NCI-H510A (cell line): Measurements from ENCODE around the gene DBNDD1.

Experiments used
- DNase-seq: peaks from one replicate; lab custom pipeline; 2025; lab: John Stamatoyannopoulos, UW

The DBNDD1 gene

DNA sequence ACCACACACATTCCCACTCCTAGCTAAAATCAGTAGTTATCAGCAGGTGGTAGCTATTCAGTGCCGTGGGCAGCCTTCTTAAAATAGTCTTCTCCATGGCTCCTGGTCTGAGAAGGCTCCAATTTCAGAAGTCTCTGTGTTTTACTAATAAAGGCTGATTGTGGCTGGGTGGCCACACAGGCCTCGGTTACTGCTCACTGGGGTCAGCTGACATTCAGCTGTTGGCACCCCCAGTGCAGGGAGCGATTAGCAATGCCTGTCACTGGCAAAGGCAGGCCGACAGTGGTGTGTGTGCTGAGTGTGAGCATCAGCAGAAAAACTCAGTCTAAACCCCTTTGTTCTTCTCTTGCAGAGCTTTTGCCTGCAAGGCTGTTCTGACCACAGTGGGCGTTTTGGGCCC is 16.6 kb upstream of the DBNDD1 start:
- no peak for DNase-seq

DNA sequence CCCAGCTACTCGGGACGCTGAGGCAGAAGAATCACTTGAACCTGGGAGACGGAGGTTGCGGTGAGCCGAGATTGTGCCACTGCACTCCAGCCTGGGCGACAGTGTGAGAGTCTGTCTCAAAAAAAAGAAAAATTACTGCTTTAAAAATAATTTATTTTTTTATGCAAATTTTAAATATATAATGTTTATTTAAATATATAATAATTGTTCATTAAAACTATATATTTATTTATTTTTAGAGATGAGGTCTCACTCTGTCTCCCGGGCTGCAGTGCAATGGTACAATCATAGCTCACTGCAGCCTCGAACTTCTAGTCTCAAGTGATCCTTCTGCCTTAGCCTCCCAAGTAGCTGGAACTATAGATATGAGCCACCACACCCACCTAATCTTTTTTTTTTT is 15.2 kb upstream of the DBNDD1 start:
- DNase-seq: no peak

DNA sequence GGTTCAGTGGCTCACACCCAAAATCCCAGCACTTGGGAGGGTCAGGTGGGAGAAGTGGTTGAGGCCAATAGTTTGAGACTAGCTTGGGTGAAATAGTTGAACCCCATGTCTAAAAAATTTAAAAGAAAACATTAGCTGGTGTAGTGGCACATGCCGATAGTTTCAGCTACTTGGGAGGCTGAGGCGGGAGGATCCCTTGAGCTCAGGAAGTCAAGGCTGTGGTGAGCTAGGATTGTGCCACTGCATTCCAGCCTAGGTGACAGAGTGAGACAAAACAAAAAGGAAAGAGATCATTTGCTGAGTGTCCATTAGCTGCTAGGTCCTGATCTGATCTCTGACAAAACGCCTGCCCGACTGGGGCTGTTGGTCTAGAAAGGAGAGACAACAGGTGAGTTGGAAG is 14.1 kb upstream of the DBNDD1 start:
- DNase-seq: no peak

DNA sequence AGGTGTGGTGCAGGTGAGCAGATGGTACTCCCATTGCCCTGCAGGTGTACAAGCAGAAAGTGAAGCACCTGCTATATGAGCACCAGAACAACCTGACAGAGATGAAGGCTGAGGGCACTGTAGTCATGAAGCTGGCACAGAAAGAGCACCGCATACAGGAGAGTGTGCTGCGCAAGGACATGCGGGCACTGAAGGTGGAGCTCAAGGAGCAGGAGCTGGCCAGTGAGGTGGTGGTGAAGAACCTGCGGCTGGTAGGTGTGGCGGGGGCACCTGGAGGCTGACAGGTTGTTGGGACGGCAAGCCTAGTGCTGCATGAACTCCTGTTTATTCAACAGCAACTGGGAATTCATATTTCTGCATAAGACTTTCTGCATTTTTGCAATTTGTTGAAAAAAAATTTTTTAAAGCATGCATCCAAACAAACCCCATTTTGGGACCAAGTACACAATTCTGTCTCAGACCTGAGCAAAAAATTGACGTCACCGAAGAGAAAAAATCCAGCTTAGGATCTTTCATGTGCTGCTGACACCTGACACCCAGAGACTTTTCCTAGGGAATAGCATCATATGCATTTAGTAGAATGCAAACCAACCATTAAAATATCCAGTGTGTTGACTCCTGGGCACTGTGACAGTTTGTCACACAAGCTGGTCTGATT is 13.5 kb upstream of the DBNDD1 start:
- DNase-seq: no peak

DNA sequence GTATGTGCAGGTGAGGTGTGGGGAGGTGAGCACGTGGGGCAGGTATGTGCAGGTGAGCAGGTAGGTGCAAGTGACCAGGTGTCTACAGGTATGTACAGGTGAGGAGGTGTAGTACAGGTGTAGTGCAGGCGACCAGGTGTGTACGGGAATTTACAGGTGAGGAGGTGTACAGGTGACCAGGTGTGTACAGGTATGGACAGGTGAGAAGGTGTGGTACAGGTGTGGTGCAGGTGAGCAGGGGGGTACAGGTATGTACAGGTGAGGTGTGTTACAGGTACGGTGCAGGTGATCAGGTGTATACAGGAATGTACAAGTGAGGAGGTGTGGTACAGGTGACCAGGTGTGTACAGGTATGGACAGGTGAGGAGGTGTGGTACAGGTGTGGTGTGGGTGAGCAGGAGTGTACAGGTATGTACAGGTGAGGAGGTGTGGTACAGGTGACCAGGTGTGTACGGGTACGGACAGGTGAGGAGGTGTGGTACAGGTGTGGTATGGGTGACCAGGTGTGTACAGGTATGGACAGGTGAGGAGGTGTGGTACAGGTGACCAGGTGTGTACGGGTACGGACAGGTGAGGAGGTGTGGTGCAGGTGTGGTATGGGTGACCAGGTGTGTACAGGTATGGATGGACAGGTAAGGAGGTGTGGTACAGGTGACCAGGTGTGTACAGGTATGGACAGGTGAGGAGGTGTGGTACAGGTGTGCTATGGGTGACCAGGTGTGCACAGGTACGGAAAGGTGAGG is 12.8 kb upstream of the DBNDD1 start:
- DNase-seq: no peak

DNA sequence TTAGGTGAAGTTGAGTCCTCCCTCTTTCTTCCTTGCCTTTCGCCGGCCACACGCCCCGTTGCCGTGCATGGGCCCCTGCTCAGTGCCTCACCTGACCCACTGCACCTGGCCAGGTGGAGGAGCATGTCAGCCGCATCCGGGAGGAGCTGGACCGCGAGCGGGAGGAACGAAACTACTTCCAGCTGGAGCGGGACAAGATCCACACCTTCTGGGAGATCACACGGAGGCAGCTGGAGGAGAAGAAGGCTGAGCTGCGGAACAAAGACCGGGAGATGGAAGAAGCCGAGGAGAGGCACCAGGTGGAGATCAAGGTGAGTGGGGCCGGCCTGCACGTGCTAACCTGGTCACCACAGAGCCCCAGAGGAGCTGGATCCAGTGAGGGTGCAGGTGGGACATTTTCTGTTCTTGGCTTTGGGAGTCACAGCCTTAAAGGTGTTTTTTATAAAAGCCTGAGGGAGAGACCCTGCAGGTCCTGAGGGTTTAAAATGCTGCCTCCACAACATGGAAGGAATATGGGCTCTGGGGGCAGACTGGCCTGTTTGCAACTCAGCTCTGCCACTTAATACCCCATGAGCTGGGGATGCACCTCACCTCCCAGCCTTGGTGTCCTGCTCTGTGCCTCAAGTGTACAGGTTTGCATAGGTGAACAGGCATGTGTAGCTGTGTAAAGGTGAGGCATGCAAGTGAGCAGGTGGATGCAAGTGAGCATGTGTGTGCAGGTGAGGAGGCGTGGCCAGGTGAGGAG is 12.1 kb upstream of the DBNDD1 start:
- no peak for DNase-seq

DNA sequence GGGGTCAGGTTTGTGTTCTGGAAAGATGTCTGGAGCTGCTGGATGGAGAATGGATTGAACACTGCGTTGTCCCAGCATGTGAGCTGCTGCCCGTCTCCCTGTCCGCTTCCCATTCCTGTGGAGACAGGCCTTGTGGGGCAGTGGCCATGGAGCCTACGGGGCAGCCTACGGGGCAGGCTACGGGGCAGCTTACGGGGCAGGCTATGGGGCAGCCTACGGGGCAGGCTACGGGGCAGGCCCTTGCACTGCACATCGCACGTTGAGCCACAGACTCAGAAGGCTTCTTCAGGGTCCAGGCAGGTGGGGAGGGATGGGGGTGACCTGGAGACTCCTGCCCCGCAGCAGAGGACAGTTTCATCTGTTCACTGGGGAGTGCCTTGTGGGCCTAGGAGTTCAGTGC is 9.7 kb upstream of the DBNDD1 start:
- no peak for DNase-seq

DNA sequence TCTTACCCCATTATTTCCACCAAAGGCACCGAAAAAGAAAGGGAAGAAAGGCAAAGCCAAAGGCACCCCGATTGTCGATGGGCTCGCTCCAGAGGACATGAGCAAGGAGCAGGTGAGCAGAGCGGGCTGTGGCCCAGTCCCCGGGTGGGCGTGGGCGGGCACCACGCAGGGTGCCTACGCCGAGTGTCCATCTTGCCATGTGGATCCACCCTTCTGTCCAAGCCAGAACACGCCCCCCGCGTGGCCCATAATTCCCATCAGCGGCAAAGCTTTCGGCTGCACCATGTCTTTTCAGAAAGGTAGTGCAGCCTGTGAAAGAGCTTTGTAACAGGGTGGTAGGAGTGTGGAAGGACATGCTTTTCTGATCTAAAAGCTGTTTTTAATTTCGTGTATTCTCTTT is 8.4 kb upstream of the DBNDD1 start:
- DNase-seq: no peak

DNA sequence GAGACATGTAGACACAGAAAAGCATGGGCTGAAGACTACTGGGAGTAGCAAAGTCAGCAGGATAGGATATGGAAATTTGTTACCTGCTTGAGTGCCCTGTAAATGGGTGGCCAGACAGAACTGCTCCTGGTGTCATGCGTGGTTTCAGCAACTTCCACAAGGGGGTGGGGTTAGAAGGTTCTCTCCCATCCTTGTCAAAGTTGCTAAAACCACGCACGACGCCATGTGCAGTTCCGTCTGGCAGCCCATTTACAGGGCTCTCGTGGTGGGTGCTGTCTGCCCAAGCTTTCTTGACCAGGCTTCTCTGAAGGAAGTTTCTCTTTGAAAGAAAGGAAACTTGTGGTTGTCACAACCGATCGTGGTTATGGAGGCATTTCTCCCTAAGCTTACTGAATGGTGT is 6.9 kb upstream of the DBNDD1 start:
- DNase-seq: no peak

DNA sequence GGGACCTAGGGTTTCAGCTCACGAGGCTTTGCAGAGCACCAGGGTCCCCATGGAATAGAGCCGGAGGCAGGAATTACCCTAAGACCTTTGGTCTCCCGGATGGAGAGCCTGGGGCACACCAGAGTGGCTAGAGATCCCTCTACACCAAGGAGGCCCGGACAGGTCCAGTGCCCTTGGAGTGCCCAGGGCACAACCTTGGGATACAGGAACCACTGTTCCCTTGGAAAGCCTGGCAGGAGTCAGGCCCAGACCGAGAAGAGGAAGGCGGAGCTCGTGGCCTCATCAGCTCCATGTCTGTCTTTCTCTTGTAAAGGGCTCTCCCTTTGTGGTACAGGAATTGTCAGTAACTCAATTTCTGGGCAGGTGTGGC is 3.8 kb upstream of the DBNDD1 start:
- DNase-seq: no peak

DNA sequence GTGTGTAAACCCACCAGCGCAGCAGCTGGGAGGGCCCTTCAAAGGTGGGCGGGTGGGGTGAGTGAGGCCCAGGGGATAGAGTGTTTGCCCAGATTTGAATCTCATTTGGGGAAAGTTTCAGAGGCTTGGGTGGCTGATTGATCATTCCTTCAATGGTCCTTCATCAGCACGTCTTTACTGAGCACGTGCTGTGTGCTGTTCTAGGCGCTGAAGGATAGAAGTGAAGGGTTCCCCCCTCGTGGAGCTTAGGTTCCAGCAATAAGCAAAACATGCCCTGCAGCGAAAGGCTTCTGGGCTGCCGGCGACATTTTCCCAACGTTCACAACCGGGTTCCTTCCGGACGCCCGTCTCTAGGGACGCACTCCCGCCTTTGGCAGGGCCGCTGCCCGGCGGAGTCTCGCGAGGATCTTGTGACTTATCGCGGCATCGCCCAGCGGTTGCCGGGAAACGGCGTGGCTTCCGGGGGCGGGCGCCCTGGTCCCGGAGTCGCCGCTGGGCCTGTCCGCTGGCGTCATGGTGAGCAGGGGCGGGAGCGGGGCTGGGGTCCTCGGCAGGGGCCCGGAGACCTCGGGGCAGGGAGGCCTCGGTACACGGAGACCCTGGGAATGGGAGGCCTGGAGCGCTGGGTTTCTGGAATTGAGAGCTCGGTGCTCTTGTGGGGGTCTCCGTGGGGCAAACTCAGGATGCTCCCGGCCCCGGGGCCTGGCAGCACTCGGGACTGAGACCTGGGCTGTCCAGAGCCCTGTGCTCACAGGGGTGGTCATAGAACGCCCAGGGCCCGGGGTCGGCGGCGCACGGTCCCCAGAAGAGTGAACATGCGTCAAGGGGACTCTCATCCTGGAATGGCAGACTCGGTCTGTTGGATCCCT is 3.2 kb upstream of the DBNDD1 start:
- peak; percentile 39 for DNase-seq

DNA sequence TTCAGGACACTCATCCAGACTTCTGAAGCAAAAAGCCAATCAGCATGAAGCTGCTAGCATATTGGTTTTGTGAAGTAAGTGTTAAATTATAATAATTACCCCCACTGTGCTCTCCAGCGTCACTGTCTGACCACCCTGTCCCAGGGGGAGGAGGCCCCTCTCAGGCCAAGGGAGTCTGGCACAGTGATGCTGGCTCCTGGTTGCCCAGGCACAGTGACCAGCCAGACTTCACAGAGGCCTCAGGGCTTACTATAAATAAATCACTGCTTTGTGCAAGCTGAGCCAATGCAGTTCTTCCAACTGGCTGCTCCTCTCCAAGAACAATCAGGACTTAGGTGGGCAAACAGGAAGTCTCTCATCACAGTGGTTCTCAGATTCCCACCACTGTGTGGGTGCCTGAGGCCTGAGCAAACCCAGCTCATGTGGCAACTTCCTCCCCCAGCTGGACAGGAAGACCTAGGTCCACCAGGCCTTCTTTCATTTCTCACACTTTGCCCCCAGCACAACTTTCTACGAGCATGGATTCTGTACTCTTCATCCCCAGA is 1.7 kb upstream of the DBNDD1 start:
- DNase-seq: no peak

DNA sequence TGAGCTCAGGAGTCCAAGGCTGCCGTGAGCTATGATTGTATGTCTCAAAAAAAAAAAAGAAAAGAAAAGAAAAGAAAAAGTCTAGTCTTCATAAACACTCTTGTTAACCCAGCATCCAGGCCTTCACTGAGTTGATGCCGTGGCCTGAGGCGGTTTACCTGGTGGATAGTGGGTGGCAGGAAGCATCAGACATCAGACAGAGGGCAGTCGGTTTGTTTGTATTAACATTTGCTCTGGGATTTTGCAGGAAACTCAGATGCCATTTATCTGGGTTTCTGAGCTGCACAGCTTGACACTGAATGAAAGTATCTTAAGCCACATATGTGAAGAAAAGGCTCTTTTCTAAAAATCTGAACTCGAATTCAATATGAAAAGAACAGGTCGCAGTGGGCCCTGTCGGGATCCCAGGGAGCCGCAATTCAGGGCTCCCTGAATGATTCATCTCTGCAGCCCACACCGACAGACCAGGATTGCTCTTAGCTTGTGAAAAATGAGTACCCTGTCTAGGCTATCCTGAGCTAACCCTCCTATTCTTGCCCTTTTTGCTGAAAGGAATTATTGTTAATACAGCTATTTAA is 1.1 kb upstream of the DBNDD1 start:
- no peak for DNase-seq

DNA sequence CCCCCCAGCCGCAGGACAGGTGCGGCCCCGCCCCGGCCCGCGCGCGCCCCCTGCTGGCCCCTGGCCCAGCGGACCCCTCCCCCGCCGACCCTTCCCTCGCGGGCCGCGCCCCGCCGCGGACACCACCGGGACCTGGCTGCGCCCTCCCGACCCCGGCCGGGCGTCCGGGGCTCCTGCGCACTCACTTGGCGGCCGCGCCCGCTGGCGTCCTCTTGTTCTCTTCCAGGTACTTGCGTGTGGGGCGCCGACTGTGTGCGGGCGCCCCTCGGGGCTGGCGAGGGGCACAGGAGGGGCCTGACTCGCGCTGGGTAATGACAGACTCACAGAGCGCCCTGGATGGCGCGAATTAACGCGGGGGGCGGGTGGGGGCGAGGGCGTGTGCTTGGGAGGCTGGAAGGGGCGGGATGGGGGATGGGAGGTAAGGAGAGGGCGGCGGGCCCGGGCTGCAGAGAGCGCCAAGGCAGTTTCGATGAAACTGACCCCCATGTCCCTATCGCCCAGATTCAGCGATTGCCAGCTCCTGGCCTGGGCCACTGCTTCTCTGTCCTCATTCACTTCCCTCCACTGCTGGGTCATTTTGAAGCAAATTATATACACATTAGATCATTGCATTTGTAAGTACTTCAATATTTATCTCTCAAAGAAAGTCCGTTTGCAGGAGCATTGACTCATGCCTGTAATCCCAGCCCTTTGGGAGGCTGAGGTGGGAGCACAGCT is 445 bp upstream of the DBNDD1 start:
- no peak for DNase-seq

DNA sequence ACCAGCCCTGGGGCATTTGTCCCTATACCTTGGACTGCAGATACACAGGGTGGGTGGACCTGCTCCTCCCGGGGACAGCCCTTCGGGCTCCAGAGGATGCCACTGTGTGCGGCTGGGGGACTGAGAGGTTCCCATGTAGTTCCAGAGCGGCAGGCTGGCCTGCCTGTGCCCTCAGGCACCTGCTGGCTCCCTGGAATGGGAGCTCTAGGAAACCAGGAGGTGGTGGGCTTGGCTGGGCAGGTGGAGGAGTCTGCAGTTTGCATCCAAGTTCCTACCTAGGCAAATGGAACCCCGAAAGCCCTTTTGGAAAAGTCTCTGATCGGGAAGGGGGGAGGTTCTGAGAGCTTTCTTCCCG is 982 bp downstream of the DBNDD1 start:
- DNase-seq: no peak

DNA sequence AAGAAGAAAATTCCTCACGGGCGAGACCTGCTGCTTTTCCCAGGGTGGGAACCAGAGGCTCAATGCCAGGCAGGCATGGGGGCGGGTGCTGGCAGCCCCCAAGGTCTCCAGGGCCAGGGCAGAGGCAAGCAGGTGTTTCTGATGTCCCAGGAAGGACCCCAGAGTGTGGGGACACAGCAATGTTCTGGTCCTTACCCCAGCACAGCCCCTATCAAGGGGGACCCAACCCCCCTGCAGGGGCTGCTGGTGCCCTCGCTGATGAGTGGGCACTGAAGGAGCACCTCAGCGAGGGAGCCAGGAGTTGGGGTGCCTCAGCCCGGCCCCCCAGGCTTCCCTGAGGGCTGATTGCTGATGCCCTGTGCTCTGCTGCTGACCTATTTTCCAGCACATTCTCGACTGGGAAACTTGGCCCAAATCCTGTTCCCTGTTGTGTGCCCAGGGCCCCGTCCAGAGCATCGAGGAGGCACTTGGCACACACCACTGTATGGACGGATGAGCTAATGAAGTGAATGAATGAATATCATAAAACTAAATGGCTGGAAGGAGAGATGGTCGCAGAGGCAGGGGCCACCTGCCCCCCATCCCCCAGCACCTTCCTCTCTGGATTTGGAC is 2.8 kb downstream of the DBNDD1 start:
- no peak for DNase-seq

DNA sequence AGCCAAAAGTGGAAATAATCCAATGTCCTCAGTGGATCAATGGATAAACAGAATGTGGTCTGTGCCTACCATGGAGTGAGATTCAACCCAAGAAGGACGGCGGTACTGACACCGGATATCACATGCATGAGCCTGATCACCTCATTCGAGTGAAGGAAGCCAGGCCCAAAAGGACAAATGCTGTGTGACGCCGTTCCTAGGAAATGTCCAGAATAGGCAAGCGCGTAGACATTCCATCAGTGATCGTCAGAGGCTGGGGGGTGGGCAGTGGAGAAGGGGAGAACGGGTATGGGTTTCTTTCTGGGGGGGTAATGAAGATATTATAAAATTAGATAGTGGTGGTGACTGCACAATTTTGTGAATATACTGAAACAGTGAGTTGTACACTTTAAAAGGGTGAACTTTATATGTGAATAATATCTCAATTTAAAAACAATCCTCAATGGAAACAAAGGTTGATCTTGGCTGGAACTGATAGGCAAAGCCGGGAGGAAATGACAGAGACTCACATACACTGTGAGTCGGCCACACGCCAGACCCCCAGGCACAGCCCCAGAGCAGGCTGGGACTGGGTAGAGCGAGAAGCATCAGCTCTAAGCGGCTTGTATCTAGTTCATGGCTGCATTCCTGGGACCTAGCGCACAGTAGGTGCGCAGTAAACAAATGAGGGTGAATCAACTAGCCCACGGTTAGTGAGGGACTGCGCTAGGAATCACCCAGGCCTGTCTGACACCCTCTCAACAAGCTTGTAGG is 3.5 kb downstream of the DBNDD1 start:
- no peak for DNase-seq

DNA sequence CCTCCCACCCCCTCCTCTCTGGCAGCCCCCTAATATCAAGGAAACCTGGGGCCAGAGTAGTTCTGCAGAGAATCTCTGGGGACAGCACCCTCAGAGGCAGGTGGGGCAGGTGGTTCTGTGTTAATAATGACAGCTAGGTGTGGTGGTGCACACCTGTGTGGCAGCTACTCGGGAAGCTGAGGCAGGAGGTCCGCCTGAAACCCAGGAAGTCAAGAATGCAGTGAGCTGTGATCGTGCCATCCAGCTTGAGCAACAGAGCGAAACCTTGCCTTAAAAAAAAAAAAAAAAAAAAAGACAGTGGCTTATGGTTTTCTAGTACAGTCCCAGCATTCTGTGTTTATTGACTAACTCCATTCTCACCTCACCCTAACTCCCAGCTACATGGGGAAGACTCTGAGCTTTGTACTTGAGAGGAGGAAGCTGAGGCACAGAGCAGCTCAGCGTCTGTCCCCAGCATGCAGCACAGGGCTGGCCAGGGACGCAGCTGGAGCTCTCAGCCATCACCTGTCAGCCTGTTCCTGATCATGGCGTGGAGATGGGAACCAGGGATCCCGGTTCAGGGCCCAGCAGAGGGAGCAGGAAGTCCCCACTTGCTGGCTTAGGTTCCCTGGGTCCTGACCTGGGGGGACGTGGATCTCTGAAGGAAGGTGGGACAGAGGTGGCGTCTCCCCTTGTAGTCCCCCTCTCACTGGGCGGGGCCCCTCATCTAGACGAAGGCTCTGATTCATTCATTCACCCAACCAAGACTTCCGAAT is 6.1 kb downstream of the DBNDD1 start:
- DNase-seq: no peak

DNA sequence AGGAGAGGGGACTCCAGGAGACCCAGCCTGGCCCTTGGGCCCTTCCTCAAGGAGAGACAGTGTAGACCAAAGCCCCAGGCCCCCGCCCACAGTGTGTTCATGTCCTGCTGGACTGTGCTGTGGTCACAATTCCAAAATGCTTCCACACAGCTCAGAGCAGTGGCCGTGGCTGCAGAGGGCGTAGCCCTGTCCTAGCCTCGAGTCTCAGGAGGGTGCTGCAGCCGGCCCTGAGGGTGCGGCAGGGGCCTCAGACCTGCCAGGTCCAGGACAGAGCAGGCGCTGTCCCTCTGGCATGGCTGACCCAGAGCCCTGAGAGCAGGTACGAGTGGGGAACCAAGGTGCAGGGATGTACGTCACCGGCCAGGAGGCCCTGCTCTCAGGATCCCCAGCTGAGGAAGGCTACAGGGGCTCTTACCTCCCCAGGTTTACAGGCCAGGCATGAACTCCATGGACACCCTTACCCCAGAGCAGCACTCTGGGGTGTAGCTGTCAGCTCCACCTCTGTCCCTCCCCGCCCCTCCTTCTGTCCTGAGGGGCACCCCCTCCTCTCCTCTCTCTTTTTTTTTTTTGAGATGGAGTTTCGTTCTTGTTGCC is 7.3 kb downstream of the DBNDD1 start:
- no peak for DNase-seq
